IMR-90 (cell line): ENCODE data around the gene KDM4B. TPM values are rescaled to one million over a fixed set of nuclear protein-coding genes. Genes with fewer than 3 reads are reported as not detected.

Experiments used
- ATAC-seq: fragments of 200-7000 bp; cut with Tn5 transposase; 2 replicates; pipeline ENCODE4 v1.9.1; 2020; ENCODE audit warnings: low read depth, mild to moderate bottlenecking, moderate library complexity
- BruUV-seq: library from RNA; stranded (reverse); fragments of 400-500 nt; replicated peaks from 2 replicates; lab custom pipeline; 2021; lab: Mats Ljungman, UMichigan
- CTCF ChIA-PET: fragments of 300-600 bp; formaldehyde crosslinking; extraction: SDS; loops from one replicate; lab custom pipeline; 2021; ENCODE audit warnings: antibody characterized with exemption; lab: Yijun Ruan, JAX
- POLR2A ChIA-PET: fragments of 300-600 bp; sonication (Branson Sonifier 250); formaldehyde crosslinking; loops from one replicate; lab custom pipeline; 2022; ENCODE audit warnings: antibody characterized with exemption; ENCODE audit not compliant: unreplicated experiment; lab: Charles Lee
- DNase-seq: peaks from one replicate; pipeline ENCODE4 v3.0.0; 2013
- H2AFZ ChIP-seq: replicated peaks from 2 replicates; pipeline ENCODE3; 2013; ENCODE audit warnings: low read length, mild to moderate bottlenecking; ENCODE audit not compliant: poor library complexity
- H2AK5ac ChIP-seq: 2 replicates; pipeline ENCODE4 v1.6.1; 2013; ENCODE audit warnings: low read depth, low read length, inconsistent platforms
- H2AK9ac ChIP-seq: replicated peaks from 2 replicates; pipeline ENCODE3; 2013; ENCODE audit warnings: mild to moderate bottlenecking, low read depth, low read length, moderate library complexity; ENCODE audit not compliant: poor library complexity
- H2BK120ac ChIP-seq: 2 replicates; pipeline ENCODE4 v1.6.1; 2013; ENCODE audit warnings: low read depth, low read length, inconsistent platforms
- H2BK15ac ChIP-seq: 3 replicates; pipeline ENCODE4 v1.6.1; 2013; ENCODE audit warnings: low read depth, low read length, inconsistent platforms
- H2BK20ac ChIP-seq: 2 replicates; pipeline ENCODE4 v1.6.1; 2013; ENCODE audit warnings: low read depth, mild to moderate bottlenecking, inconsistent platforms, low read length, moderate library complexity
- H2BK5ac ChIP-seq: 2 replicates; pipeline ENCODE4 v1.6.1; 2013; ENCODE audit warnings: mild to moderate bottlenecking, low read depth, low read length, inconsistent platforms; ENCODE audit not compliant: poor library complexity, severe bottlenecking
- H3K14ac ChIP-seq: replicated peaks from 2 replicates; pipeline ENCODE4 v1.6.1; 2013; ENCODE audit warnings: low read depth, low read length, inconsistent platforms
- H3K18ac ChIP-seq: 2 replicates; pipeline ENCODE4 v1.6.1; 2013; ENCODE audit warnings: low read depth, low read length, control low read depth
- H3K23ac ChIP-seq: 2 replicates; pipeline ENCODE4 v1.6.1; 2013; ENCODE audit warnings: low read depth, low read length, inconsistent platforms
- H3K27ac ChIP-seq: 2 replicates; pipeline ENCODE4 v1.5.1; 2013; ENCODE audit warnings: mild to moderate bottlenecking, control low read depth, low read length; ENCODE audit not compliant: insufficient read depth
- H3K27me3 ChIP-seq: 2 replicates; pipeline ENCODE4 v1.6.1; 2013; ENCODE audit warnings: low read length; ENCODE audit not compliant: control insufficient read depth, insufficient read depth
- H3K36me3 ChIP-seq: 2 replicates; pipeline ENCODE4 v1.6.1; 2013; ENCODE audit warnings: low read length, mixed read lengths; ENCODE audit not compliant: control insufficient read depth, insufficient read depth
- H3K4ac ChIP-seq: 2 replicates; pipeline ENCODE4 v1.6.1; 2013; ENCODE audit warnings: low read depth, low read length, inconsistent platforms
- H3K4me1 ChIP-seq: 2 replicates; pipeline ENCODE4 v1.6.1; 2013; ENCODE audit warnings: low read length, mixed read lengths; ENCODE audit not compliant: control insufficient read depth, insufficient read depth
- H3K4me2 ChIP-seq: 2 replicates; pipeline ENCODE4 v1.6.1; 2013; ENCODE audit warnings: low read depth, mild to moderate bottlenecking, control low read depth, low read length, moderate library complexity
- H3K4me3 ChIP-seq: 2 replicates; pipeline ENCODE4 v1.5.1; 2013; ENCODE audit warnings: low read depth, mild to moderate bottlenecking, control low read depth, low read length, moderate library complexity; ENCODE audit not compliant: insufficient read depth
- H3K56ac ChIP-seq: 2 replicates; pipeline ENCODE4 v1.6.1; 2013; ENCODE audit warnings: low read length, inconsistent platforms; ENCODE audit not compliant: insufficient read depth; ENCODE audit errors: extremely low read depth
- H3K79me1 ChIP-seq, 2 experiments: 2 replicates each; pipeline ENCODE4 v1.6.1; 2013; ENCODE audit warnings: low read length in 2 of 2, inconsistent platforms in 1 of 2, low read depth in 1 of 2
- H3K9ac ChIP-seq: 2 replicates; pipeline ENCODE4 v1.6.1; 2013; ENCODE audit warnings: low read depth, low read length, control low read depth
- H3K9me1 ChIP-seq: 2 replicates; pipeline ENCODE4 v1.6.1; 2013; ENCODE audit warnings: low read length, inconsistent platforms; ENCODE audit not compliant: insufficient read depth
- H3K9me3 ChIP-seq: 2 replicates; pipeline ENCODE4 v1.6.1; 2013; ENCODE audit warnings: low read length; ENCODE audit not compliant: control insufficient read depth, insufficient read depth
- H4K20me1 ChIP-seq: 2 replicates; pipeline ENCODE4 v1.6.1; 2013; ENCODE audit warnings: low read length, inconsistent platforms; ENCODE audit not compliant: insufficient read depth
- H4K5ac ChIP-seq: 2 replicates; pipeline ENCODE4 v1.6.1; 2013; ENCODE audit warnings: mild to moderate bottlenecking, low read depth, low read length, control low read depth
- H4K8ac ChIP-seq, 2 experiments: 2 replicates each; pipeline ENCODE4 v1.6.1; 2013; ENCODE audit warnings: low read depth in 2 of 2, low read length in 2 of 2, control low read depth in 1 of 2, inconsistent platforms in 1 of 2
- H4K91ac ChIP-seq: 2 replicates; pipeline ENCODE4 v1.6.1; 2013; ENCODE audit warnings: low read depth, low read length, inconsistent platforms; ENCODE audit not compliant: insufficient read depth
- CEBPB ChIP-seq: IDR thresholded peaks from 2 replicates; pipeline ENCODE4 v1.6.1; 2012; ENCODE audit warnings: low read depth, low read length, improper control_type of control experiment
- CHD1 ChIP-seq: IDR thresholded peaks from 2 replicates; pipeline ENCODE4 v1.6.1; 2012; ENCODE audit warnings: low read depth, low read length, improper control_type of control experiment
- ELK1 ChIP-seq: fragments of 150-350 bp; IDR thresholded peaks from 2 replicates; pipeline ENCODE4 v1.6.1; 2016; ENCODE audit warnings: low read depth, mild to moderate bottlenecking, low read length, moderate library complexity, borderline replicate concordance
- MAFK ChIP-seq: IDR thresholded peaks from 2 replicates; pipeline ENCODE4 v1.6.1; 2012; ENCODE audit warnings: low read depth, low read length, improper control_type of control experiment
- MAZ ChIP-seq: IDR thresholded peaks from 2 replicates; pipeline ENCODE4 v1.6.1; 2012; ENCODE audit warnings: low read depth, mild to moderate bottlenecking, low read length, improper control_type of control experiment, moderate library complexity, borderline replicate concordance
- MXI1 ChIP-seq: IDR thresholded peaks from 2 replicates; pipeline ENCODE4 v1.6.1; 2012; ENCODE audit warnings: low read depth, mild to moderate bottlenecking, low read length, moderate library complexity, borderline replicate concordance
- NFE2L2 ChIP-seq: fragments of 150-350 bp; IDR thresholded peaks from 2 replicates; pipeline ENCODE4 v1.6.1; 2016; ENCODE audit warnings: low read depth, mild to moderate bottlenecking, low read length
- POLR2A ChIP-seq: IDR thresholded peaks from 2 replicates; pipeline ENCODE4 v1.6.1; 2012; ENCODE audit warnings: mild to moderate bottlenecking, low read depth, low read length
- RAD21 ChIP-seq: IDR thresholded peaks from 2 replicates; pipeline ENCODE4 v1.6.1; 2012; ENCODE audit warnings: low read length, improper control_type of control experiment
- RCOR1 ChIP-seq: IDR thresholded peaks from 2 replicates; pipeline ENCODE4 v1.6.1; 2012; ENCODE audit warnings: mild to moderate bottlenecking, low read length, improper control_type of control experiment; ENCODE audit not compliant: insufficient replicate concordance
- RFX5 ChIP-seq: IDR thresholded peaks from 2 replicates; pipeline ENCODE4 v1.8.0; 2012; ENCODE audit warnings: low read depth, mild to moderate bottlenecking, low read length, moderate library complexity
- USF2 ChIP-seq: fragments of 150-350 bp; IDR thresholded peaks from 2 replicates; pipeline ENCODE4 v1.6.1; 2017; ENCODE audit warnings: mild to moderate bottlenecking, antibody characterized with exemption, low read length, low read depth
- WGBS, 2 experiments: methylation state at CpG; one replicate each; pipeline versions ENCODE4 v1.1.5 to v1.1.7; 2013; ENCODE audit warnings: missing lambda C conversion rate in 2 of 2; ENCODE audit not compliant: insufficient read length in 1 of 2; ENCODE audit errors: extremely low coverage in 2 of 2; 5-methylcytosine and 5-hydroxymethylcytosine counted together
- dilution Hi-C: fragments of 300-500 bp; cut with HindIII; formaldehyde crosslinking; loops from one replicate; pipeline ENCODE4 v1.14.3; 2018; ENCODE audit warnings: low sequenced_read_pairs; ENCODE audit not compliant: unreplicated experiment
- in situ Hi-C: fragments of 300-500 bp; cut with MboI; formaldehyde crosslinking; loops from 3 replicates; pipeline ENCODE4 v1.14.3; 2019; ENCODE audit warnings: low sequenced_read_pairs, inconsistent platforms, mixed read lengths
- intact Hi-C: fragments of 100-400 bp; cut with micrococcal nuclease; formaldehyde crosslinking; loops from 2 replicates; pipeline ENCODE4 v1.10.0; 2022
- polyA plus RNA-seq, 3 experiments: library from polyadenylated mRNA; depleted of rRNA; stranded (reverse); fragments of >200 nt; gene quantifications; 2 replicates each; pipeline ENCODE4 v1.2.3, GENCODE V29; 2012; ENCODE audit warnings: low replicate concordance in 1 of 3
- total RNA-seq: library from RNA; depleted of rRNA; stranded (reverse); fragments of >200 nt; gene quantifications from 2 replicates; pipeline ENCODE4 v1.2.3, GENCODE V29; 2012
- TF ChIP-seq, protein P1 (sequence below): conservative IDR thresholded peaks from 2 replicates; pipeline ENCODE4 v1.5.1; 2012; ENCODE audit warnings: mild to moderate bottlenecking, low read depth, low read length, improper control_type of control experiment

Gene KDM4B
- total and polyA plus RNA-seq, 2 of the 4 experiments (the other 2 are of a cell fraction): 5.0 to 17.9 TPM

GRCh38 chr19:5089283-5089682, 120.4 kb downstream of the KDM4B start:
- BruUV-seq: no TSS peak
- Histone ChIP-seq H3K4me3 (no peak overlapping the region), H3K27ac (no peak overlapping the region), H3K9me1 (no peaks in the 10 kb centered on the region), H3K36me3 (peaks cover 42% of the 10 kb centered on the region), H3K4ac (no peak overlapping the region), H3K14ac (no peak overlapping the region), H3K4me2 (no peak overlapping the region), H2AK5ac (no peak overlapping the region), H3K56ac (no peak overlapping the region), H2AFZ (no peak overlapping the region), H4K5ac (no peak overlapping the region), H2BK15ac (no peak overlapping the region), H3K23ac (no peak overlapping the region), H2BK20ac (no peak overlapping the region), H2BK5ac (no peak overlapping the region), H4K8ac (no peak overlapping the region), H3K9me3 (no peaks in the 10 kb centered on the region), H2AK9ac (no peak overlapping the region), H3K9ac (no peak overlapping the region), H4K20me1 (peaks cover 32% of the 10 kb centered on the region), H4K91ac (no peak overlapping the region), H3K79me1 (peaks cover 5 to 17% of the 10 kb centered on the region in 2 experiments; a peak in 2 of 4 replicates), H3K4me1 (no peaks in the 10 kb centered on the region; the same call in 1 of the 2 replicates), H2BK120ac (no peak overlapping the region), H3K18ac (no peak overlapping the region), H3K27me3 (no peaks in the 10 kb centered on the region)
- WGBS, 2 experiments: 100% methylated on average over 4 of the region's 8 CpGs; no CpG with 5 or more reads in 1 of the 2 experiments
- no peak for TF ChIP-seq ELK1
- no peak for TF ChIP-seq CEBPB
- no peak for TF ChIP-seq MAFK
- no peak for TF ChIP-seq RCOR1
- TF ChIP-seq RAD21: no peak
- no peak for TF ChIP-seq POLR2A
- no peak for TF ChIP-seq RFX5
- no peak for TF ChIP-seq CHD1
- no peak for TF ChIP-seq MXI1
- TF ChIP-seq, protein P1, sequence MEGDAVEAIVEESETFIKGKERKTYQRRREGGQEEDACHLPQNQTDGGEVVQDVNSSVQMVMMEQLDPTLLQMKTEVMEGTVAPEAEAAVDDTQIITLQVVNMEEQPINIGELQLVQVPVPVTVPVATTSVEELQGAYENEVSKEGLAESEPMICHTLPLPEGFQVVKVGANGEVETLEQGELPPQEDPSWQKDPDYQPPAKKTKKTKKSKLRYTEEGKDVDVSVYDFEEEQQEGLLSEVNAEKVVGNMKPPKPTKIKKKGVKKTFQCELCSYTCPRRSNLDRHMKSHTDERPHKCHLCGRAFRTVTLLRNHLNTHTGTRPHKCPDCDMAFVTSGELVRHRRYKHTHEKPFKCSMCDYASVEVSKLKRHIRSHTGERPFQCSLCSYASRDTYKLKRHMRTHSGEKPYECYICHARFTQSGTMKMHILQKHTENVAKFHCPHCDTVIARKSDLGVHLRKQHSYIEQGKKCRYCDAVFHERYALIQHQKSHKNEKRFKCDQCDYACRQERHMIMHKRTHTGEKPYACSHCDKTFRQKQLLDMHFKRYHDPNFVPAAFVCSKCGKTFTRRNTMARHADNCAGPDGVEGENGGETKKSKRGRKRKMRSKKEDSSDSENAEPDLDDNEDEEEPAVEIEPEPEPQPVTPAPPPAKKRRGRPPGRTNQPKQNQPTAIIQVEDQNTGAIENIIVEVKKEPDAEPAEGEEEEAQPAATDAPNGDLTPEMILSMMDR: no peak
- TF ChIP-seq MAZ: no peak
- TF ChIP-seq NFE2L2: no peak
- no peak for TF ChIP-seq USF2
- DNase-seq: no peak
- ATAC-seq: no peak
- intact Hi-C loops (no loop called here), dilution Hi-C loops (no loop called here), in situ Hi-C loops (no loop called here)
- CTCF ChIA-PET: no interaction called here
- POLR2A ChIA-PET: no interaction called here
